GM18519 (cell line): ENCODE measurements around the gene EMP2.
"Not testable (repeated sequence)": the region's sequence is repeated elsewhere in the genome, so short reads cannot be mapped to it uniquely, and the experiment has no call there.

Source experiments
- ATAC-seq: cut with Tn5 transposase; IDR thresholded peaks from one replicate; pipeline ENCODE4 v1.9.1; 2021; ENCODE audit warnings: mild to moderate bottlenecking, moderate library complexity; ENCODE audit not compliant: unreplicated experiment, low FRiP score

EMP2 gene

GRCh38 chr16:10579965-10580882, at the start of gene EMP2:
Gene EMP2, minus strand, starts transcription at chr16:10580598. Its CDS starts 32,981 bp downstream, at chr16:10547617.
- no peak for ATAC-seq

- no peak for ATAC-seq
These were observed 49.2 kb upstream of the EMP2 start for GRCh38 chr16:10629592-10629963.

GRCh38 chr16:10625595-10626357, 45.4 kb upstream of the EMP2 start:
- no peak for ATAC-seq

GRCh38 chr16:10624527-10624926, 44.1 kb upstream of the EMP2 start:
- no peak for ATAC-seq

GRCh38 chr16:10623059-10623458, 42.7 kb upstream of the EMP2 start:
- no peak for ATAC-seq

GRCh38 chr16:10622036-10622921, 41.9 kb upstream of the EMP2 start:
- ATAC-seq = no peak

- ATAC-seq = not testable (repeated sequence)
These were observed 41.0 kb upstream of the EMP2 start for GRCh38 chr16:10621216-10621949.

GRCh38 chr16:10620120-10620519, 39.7 kb upstream of the EMP2 start:
- no peak for ATAC-seq

- ATAC-seq = no peak
These were observed 39.0 kb upstream of the EMP2 start for GRCh38 chr16:10619271-10619849.

- no peak for ATAC-seq
These were observed 38.4 kb upstream of the EMP2 start for GRCh38 chr16:10618710-10619209.

GRCh38 chr16:10617662-10618420, 37.4 kb upstream of the EMP2 start:
- ATAC-seq = no peak

GRCh38 chr16:10616756-10617640, 36.6 kb upstream of the EMP2 start:
- no peak for ATAC-seq

- ATAC-seq = no peak
These were observed 36.0 kb upstream of the EMP2 start for GRCh38 chr16:10616419-10616755.

- no peak for ATAC-seq
These were observed 34.3 kb upstream of the EMP2 start for GRCh38 chr16:10614685-10615084.

- no peak for ATAC-seq
These were observed 33.5 kb upstream of the EMP2 start for GRCh38 chr16:10613785-10614485.

GRCh38 chr16:10612649-10613179, 32.3 kb upstream of the EMP2 start:
- ATAC-seq = no peak

- no peak for ATAC-seq
These were observed 31.5 kb upstream of the EMP2 start for GRCh38 chr16:10611825-10612342.
